Esophagus muscularis mucosa (tissue), 4 donors: ENCODE measurements around the gene PIH1D1. TPM values are rescaled to one million over a fixed set of nuclear protein-coding genes. Genes with fewer than 3 reads are reported as not detected.
"Not testable (repeated sequence)": the region's sequence is repeated elsewhere in the genome, so short reads cannot be mapped to it uniquely, and the experiment has no call there.

Source experiments
- DNase-seq: peaks from one replicate; pipeline ENCODE4 v3.0.0-alpha.2; 2017; ENCODE audit errors: extremely low spot score
- H3K27ac ChIP-seq, 4 donors: fragments of 200-600 bp; sonication (generic); replicated peaks in 1 of 4; 1 replicate in 3 of 4; 2 replicates in 1 of 4; pipeline ENCODE4 v1.5.1; 2016 to 2019; ENCODE audit warnings: mild to moderate bottlenecking in 1 of 4
- H3K27me3 ChIP-seq, 4 donors: fragments of 200-600 bp; sonication (generic); one replicate each; pipeline versions ENCODE4 v1.5.1 to v1.6.0; 2016 to 2019
- H3K36me3 ChIP-seq, 4 donors: fragments of 200-600 bp; sonication (generic); one replicate each; pipeline ENCODE4 v1.5.1; 2016 to 2019
- H3K4me1 ChIP-seq, 4 donors: fragments of 200-600 bp; sonication (generic); one replicate each; pipeline ENCODE4 v1.5.1; 2016 to 2019
- H3K4me3 ChIP-seq, 4 donors: fragments of 200-600 bp; sonication (generic); 1 replicate in 2 of 4; 2 replicates in 2 of 4; pipeline ENCODE4 v1.5.1; 2016 to 2019; ENCODE audit warnings: mild to moderate bottlenecking in 4 of 4, moderate library complexity in 1 of 4
- H3K9me3 ChIP-seq, 4 donors: fragments of 200-600 bp; sonication (generic); 1 replicate in 3 of 4; 2 replicates in 1 of 4; pipeline ENCODE4 v1.5.1; 2016 to 2019
- EP300 ChIP-seq: sonication (generic); formaldehyde crosslinking; IDR thresholded peaks from one replicate; pipeline ENCODE4 v1.6.1; 2017; ENCODE audit warnings: antibody characterized with exemption
- POLR2A ChIP-seq: fragments of 450-650 bp; IDR thresholded peaks from one replicate; pipeline ENCODE4 v1.6.1; 2017; ENCODE audit warnings: antibody characterized with exemption, moderate library complexity, mild to moderate bottlenecking, low read depth
- POLR2AphosphoS5 ChIP-seq, 2 donors: sonication (generic); formaldehyde crosslinking; IDR thresholded peaks; one replicate each; pipeline ENCODE4 v1.6.1; 2017; ENCODE audit warnings: antibody characterized with exemption in 2 of 2
- WGBS: methylation state at CpG from one replicate; pipeline ENCODE4 v1.1.5; 2018; 5-methylcytosine and 5-hydroxymethylcytosine counted together
- intact Hi-C: fragments of 100-400 bp; cut with DNase I; formaldehyde crosslinking; loops from one replicate; pipeline ENCODE4 v1.15.1; 2023
- total RNA-seq, 4 donors: library from RNA; depleted of rRNA; stranded (reverse); fragments of >200 nt; gene quantifications; one replicate each; pipeline versions ENCODE4 v1.1.0 to v1.2.1, GENCODE V29; 2016
- TF ChIP-seq, protein P1 (sequence below), 3 experiments: fragments of 200-600 bp in 2 of 3; fragments of 450-650 bp in 1 of 3; sonication (generic) in 2 of 3; IDR thresholded peaks; one replicate each; pipeline ENCODE4 v1.5.1; 2017 to 2019; ENCODE audit warnings: antibody characterized with exemption in 3 of 3, mild to moderate bottlenecking in 2 of 3, moderate library complexity in 1 of 3

The PIH1D1 gene
- total RNA-seq, 4 donors from 2014 or later, result 73.6 to 84.0 (median 78.4) TPM

DNA sequence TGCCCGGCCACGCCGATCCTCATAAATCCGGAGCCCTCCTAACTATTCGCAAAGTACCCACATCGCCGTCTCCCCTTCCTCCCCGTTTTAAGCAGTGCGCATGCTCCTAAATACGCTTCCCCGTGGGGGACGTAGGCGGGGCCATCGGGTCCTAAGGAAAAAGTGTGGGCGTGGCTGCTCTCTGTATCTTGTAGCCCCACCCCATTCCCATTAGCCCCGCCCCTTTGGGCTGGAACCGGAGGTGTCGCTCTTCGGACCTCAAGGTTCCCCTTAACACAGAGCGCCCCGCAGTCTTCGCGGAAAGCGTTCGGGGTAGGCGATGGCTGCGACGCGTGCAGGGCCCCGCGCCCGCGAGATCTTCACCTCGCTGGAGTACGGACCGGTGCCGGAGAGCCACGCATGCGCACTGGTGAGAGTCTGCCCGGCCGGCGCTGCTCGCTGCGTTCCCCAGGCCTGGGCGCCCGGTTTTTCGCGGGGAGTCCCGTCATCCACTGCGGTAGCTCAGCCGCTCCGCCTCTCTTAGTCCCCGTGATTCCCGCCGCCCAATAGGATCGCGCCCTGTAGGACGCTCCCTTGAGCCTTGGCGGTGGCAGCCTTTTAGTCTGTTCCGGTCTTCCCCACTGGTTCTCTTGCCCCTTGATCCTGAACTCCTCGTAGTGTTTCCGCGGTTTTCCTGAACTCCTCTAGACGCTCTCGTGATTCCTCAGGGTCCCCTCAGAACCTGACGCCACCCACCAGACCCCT is 1.6 kb upstream of the PIH1D1 start, which contains the start of gene ALDH16A1:
Gene ALDH16A1 (plus strand): TSS at position 213 of the 744 bp plus-strand sequence. CDS start 107 bp downstream, at position 320.
- Histone ChIP-seq H3K27me3 (no peaks in the 10 kb centered on the region), H3K4me3 (peak within 1 kb of the TSS; percentile 62 to 86 (median 71)), H3K4me1 (peaks cover 13 to 55% (median 40%) of the 10 kb centered on the region in 4 donors), H3K27ac (peak within 1 kb of the TSS; percentile 92 to 97 (median 94)), H3K9me3 (no peaks in the 10 kb centered on the region), H3K36me3 (peaks cover 5 to 26% (median 13%) of the 10 kb centered on the region in 4 donors)
- peak; percentile 99 for DNase-seq
- 0% methylated on average over 33 of the region's 66 CpGs for WGBS
- intact Hi-C loops, result no loop called here
- peak; percentile 92 to 97 for TF ChIP-seq POLR2AphosphoS5 (IDR thresholded peaks at IDR 0.05)
- TF ChIP-seq EP300, result no peak
- TF ChIP-seq POLR2A, result peak; percentile 76

GRCh38 chr19:49450405-49450804 is 1.2 kb downstream of the PIH1D1 start:
- 89% methylated on average over 7 of the region's 7 CpGs for WGBS
- TF ChIP-seq POLR2AphosphoS5 (IDR thresholded peaks at IDR 0.05) (no peak), EP300 (no peak), POLR2A (no peak)
- TF ChIP-seq, protein P1, sequence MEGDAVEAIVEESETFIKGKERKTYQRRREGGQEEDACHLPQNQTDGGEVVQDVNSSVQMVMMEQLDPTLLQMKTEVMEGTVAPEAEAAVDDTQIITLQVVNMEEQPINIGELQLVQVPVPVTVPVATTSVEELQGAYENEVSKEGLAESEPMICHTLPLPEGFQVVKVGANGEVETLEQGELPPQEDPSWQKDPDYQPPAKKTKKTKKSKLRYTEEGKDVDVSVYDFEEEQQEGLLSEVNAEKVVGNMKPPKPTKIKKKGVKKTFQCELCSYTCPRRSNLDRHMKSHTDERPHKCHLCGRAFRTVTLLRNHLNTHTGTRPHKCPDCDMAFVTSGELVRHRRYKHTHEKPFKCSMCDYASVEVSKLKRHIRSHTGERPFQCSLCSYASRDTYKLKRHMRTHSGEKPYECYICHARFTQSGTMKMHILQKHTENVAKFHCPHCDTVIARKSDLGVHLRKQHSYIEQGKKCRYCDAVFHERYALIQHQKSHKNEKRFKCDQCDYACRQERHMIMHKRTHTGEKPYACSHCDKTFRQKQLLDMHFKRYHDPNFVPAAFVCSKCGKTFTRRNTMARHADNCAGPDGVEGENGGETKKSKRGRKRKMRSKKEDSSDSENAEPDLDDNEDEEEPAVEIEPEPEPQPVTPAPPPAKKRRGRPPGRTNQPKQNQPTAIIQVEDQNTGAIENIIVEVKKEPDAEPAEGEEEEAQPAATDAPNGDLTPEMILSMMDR (IDR thresholded peaks at IDR 0.05), result no peak
- DNase-seq, result no peak
- no peaks in the 10 kb centered on the region for H3K27me3 ChIP-seq
- intact Hi-C loops, result no loop called here
- H3K27ac ChIP-seq, result peak overlapping the region in 1 of 4 donors; percentile 92
- H3K4me1 ChIP-seq, result peaks cover 13 to 58% (median 41%) of the 10 kb centered on the region in 4 donors
- H3K4me3 ChIP-seq, result peak overlapping the region in 2 of 4 donors; percentile 62 to 68
- no peaks in the 10 kb centered on the region for H3K9me3 ChIP-seq
- H3K36me3 ChIP-seq, result peaks cover 5 to 44% (median 25%) of the 10 kb centered on the region in 4 donors

DNA sequence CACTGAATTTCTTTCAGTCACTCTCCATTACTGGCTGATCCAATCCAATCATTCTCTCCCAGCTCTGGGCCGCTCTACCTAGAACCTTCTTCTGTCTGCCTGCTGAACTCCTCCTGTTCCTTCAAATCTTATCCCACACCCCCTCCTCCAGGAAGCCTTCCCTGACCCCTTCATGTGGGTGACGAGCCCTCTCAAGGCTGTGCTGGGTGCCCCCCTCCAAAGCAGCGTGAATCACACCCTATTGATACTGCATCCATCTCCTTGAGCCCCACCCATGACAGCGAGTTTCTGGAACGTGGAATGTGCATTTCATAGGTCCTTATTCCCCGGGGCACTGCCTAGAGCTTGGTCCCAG is 3.2 kb downstream of the PIH1D1 start:
- 92% methylated on average over 6 of the region's 6 CpGs for WGBS
- no peak overlapping the region for H3K27ac ChIP-seq
- H3K4me3 ChIP-seq, result no peak overlapping the region
- no peak for TF ChIP-seq POLR2A
- TF ChIP-seq EP300, result no peak
- TF ChIP-seq POLR2AphosphoS5 (IDR thresholded peaks at IDR 0.05), result no peak
- TF ChIP-seq, protein P1 (IDR thresholded peaks at IDR 0.05), result no peak
- peaks cover 5 to 44% (median 25%) of the 10 kb centered on the region in 4 donors for H3K36me3 ChIP-seq
- no peaks in the 10 kb centered on the region for H3K27me3 ChIP-seq
- intact Hi-C loops, result no loop called here
- DNase-seq, result no peak
- peaks cover 0 to 45% (median 32%) of the 10 kb centered on the region in 4 donors for H3K4me1 ChIP-seq
- no peaks in the 10 kb centered on the region for H3K9me3 ChIP-seq

DNA sequence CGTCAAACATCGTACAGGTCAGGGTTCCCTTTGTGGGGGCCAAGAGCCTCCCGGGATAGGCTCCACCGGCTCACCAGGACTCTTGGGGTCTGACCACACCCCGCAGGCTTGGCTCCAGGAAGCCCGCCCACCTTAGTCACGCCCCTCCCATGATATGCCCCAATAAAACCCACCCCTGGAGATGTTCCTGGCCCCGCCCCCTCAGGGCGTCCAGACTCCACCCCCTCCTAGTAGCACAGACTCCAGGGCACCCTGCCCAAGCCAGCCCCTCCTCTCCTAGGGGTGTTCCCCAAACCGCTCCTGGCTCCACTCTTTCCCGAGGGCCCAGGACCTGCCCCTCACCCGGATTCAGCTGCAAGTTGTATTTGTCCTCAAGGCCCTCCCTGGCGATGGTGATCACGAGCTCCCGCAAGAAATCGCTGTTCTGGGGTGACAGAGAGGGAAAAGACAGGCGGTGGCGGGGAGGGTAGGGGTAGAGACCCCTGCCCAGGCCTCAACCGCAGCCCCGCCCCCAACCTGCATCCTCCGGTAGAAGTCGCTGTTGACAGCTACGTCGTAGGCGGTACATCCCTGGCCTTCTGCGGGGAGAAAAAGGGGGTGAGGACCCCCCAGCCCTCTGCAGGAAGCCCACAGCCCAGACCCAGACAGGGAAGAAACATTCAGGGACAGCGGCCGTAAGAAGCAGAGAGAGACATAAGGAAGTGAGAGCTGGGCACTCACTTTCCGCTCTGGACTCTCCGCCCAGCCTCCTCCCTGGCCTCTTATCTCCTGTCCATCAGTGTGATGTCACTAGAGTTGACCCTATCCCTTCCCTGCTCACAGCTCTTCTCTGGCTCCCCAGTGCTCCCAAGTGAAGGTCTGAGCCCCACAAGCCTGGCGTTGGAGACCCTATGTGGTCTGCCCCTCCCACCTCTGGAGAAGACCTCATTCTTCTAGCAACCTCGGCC is 3.9 kb downstream of the PIH1D1 start:
- H3K36me3 ChIP-seq, result peaks cover 5 to 44% (median 25%) of the 10 kb centered on the region in 4 donors
- intact Hi-C loops, result no loop called here
- 68% methylated on average over 24 of the region's 32 CpGs for WGBS
- H3K4me3 ChIP-seq, result no peak overlapping the region
- peaks cover 0 to 4% (median under 1%) of the 10 kb centered on the region in 4 donors for H3K27me3 ChIP-seq
- DNase-seq, result no peak
- H3K9me3 ChIP-seq, result no peaks in the 10 kb centered on the region
- H3K27ac ChIP-seq, result peak overlapping the region in 1 of 4 donors; percentile 34
- peaks cover 0 to 50% (median 37%) of the 10 kb centered on the region in 4 donors for H3K4me1 ChIP-seq
- TF ChIP-seq, protein P1 (IDR thresholded peaks at IDR 0.05), result no peak
- TF ChIP-seq POLR2AphosphoS5 (IDR thresholded peaks at IDR 0.05) (no peak), POLR2A (no peak), EP300 (no peak)

- whole genome bisulfite sequencing, result 96% methylated on average over 3 of the region's 3 CpGs
- Histone ChIP-seq H3K27ac (no peak overlapping the region), H3K4me3 (no peak overlapping the region), H3K27me3 (peaks cover 0 to 22% (median 11%) of the 10 kb centered on the region in 4 donors), H3K9me3 (no peaks in the 10 kb centered on the region), H3K36me3 (peaks cover 5 to 44% (median 25%) of the 10 kb centered on the region in 4 donors), H3K4me1 (peaks cover 14 to 54% (median 42%) of the 10 kb centered on the region in 4 donors)
- intact Hi-C loops, result no loop called here
- no peak for DNase-seq
- no peak for TF ChIP-seq POLR2AphosphoS5 (IDR thresholded peaks at IDR 0.05)
- no peak for TF ChIP-seq EP300
- TF ChIP-seq, protein P1 (IDR thresholded peaks at IDR 0.05), result no peak
- TF ChIP-seq POLR2A, result no peak
These were observed 5.6 kb downstream of the PIH1D1 start for GRCh38 chr19:49445997-49446396.

GRCh38 chr19:49444100-49444700 is 7.4 kb downstream of the PIH1D1 start:
- H3K9me3 ChIP-seq, H3K4me3 ChIP-seq, DNase-seq: not testable (repeated sequence)
- peaks cover 5 to 32% (median 19%) of the 10 kb centered on the region in 4 donors for H3K36me3 ChIP-seq
- H3K4me1 ChIP-seq, result peaks cover 17 to 53% (median 37%) of the 10 kb centered on the region in 4 donors
- H3K27me3 ChIP-seq, result peaks cover 0 to 40% (median 22%) of the 10 kb centered on the region in 4 donors
- 55% methylated on average over 3 of the region's 5 CpGs for WGBS
- intact Hi-C loops, result loop anchor here (5.0 kb wide), 2 partner anchors 177 to 217 kb away; no protein-coding TSS in a partner anchor
- H3K27ac ChIP-seq, result peak overlapping the region in 2 of 4 donors; percentile 71 to 76
